Prostate gland (tissue), 2 donors: ENCODE data around the gene ADAT3. TPM values are rescaled to one million over a fixed set of nuclear protein-coding genes. Genes with fewer than 3 reads are reported as not detected.

Experiments used
- DNase-seq: peaks from one replicate; pipeline ENCODE4 v3.0.0-alpha.2; 2019; ENCODE audit warnings: low spot score
- H3K27ac ChIP-seq, 2 donors: fragments of 200-600 bp; sonication (generic); 2 replicates each; pipeline ENCODE4 v1.5.1; 2017 to 2019
- H3K27me3 ChIP-seq: fragments of 200-600 bp; sonication (generic); replicated peaks from 2 replicates; pipeline ENCODE4 v1.5.1; 2019; ENCODE audit not compliant: insufficient read depth
- H3K36me3 ChIP-seq, 2 donors: fragments of 200-600 bp; sonication (generic); 1 replicate in 1 of 2; 2 replicates in 1 of 2; pipeline versions ENCODE4 v1.5.1 to v1.8.1; 2017 to 2019
- H3K4me1 ChIP-seq: fragments of 200-600 bp; sonication (generic); replicated peaks from 2 replicates; pipeline ENCODE4 v1.5.1; 2019
- H3K4me3 ChIP-seq, 2 donors: fragments of 200-600 bp; sonication (generic); 2 replicates each; pipeline ENCODE4 v1.5.1; 2017 to 2019
- H3K9me3 ChIP-seq: fragments of 200-600 bp; sonication (generic); 2 replicates; pipeline ENCODE4 v1.5.1; 2017
- POLR2A ChIP-seq: fragments of 450-650 bp; IDR thresholded peaks from one replicate; pipeline ENCODE4 v1.6.1; 2016; ENCODE audit warnings: antibody characterized with exemption, mild to moderate bottlenecking
- POLR2AphosphoS5 ChIP-seq: sonication (generic); formaldehyde crosslinking; IDR thresholded peaks from one replicate; pipeline ENCODE4 v1.6.1; 2017; ENCODE audit warnings: antibody characterized with exemption
- WGBS: methylation state at CpG from one replicate; pipeline ENCODE4 v1.1.5; 2018; 5-methylcytosine and 5-hydroxymethylcytosine counted together
- intact Hi-C: fragments of 100-400 bp; cut with DNase I; formaldehyde crosslinking; loops from one replicate; pipeline ENCODE4 v1.14.2; 2022
- total RNA-seq, 2 donors: library from RNA; depleted of rRNA; stranded (reverse); fragments of >200 nt; gene quantifications; one replicate each; pipeline ENCODE4 v1.1.0, GENCODE V29; 2016
- TF ChIP-seq, protein P1 (sequence below), 4 experiments: fragments of 200-600 bp in 2 of 4; fragments of 450-650 bp in 2 of 4; sonication (generic) in 2 of 4; IDR thresholded peaks; 1 replicate in 3 of 4; 2 replicates in 1 of 4; pipeline ENCODE4 v1.5.1; 2016 to 2019; ENCODE audit warnings: antibody characterized with exemption in 4 of 4, mild to moderate bottlenecking in 2 of 4, moderate library complexity in 2 of 4

Gene ADAT3
- total RNA-seq, 2 donors from 2014 or later: 17.3 to 25.1 TPM

DNA sequence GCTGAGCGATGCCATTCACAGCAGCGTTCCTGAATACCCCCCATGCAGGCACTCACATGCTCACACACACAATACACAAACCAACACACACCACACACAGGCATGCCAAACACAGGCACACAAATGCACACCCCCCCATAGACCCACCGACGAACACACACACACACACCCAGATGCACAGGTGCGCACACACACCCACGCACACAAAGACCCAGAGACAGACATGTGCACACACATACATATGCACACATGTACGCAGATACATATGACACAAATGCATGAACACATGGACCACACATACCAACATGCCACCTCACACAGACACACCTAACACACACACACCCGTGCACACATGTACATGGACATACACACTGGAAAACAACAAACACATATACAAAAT lies 28.7 kb downstream of the ADAT3 start:
- TF ChIP-seq, protein P1, sequence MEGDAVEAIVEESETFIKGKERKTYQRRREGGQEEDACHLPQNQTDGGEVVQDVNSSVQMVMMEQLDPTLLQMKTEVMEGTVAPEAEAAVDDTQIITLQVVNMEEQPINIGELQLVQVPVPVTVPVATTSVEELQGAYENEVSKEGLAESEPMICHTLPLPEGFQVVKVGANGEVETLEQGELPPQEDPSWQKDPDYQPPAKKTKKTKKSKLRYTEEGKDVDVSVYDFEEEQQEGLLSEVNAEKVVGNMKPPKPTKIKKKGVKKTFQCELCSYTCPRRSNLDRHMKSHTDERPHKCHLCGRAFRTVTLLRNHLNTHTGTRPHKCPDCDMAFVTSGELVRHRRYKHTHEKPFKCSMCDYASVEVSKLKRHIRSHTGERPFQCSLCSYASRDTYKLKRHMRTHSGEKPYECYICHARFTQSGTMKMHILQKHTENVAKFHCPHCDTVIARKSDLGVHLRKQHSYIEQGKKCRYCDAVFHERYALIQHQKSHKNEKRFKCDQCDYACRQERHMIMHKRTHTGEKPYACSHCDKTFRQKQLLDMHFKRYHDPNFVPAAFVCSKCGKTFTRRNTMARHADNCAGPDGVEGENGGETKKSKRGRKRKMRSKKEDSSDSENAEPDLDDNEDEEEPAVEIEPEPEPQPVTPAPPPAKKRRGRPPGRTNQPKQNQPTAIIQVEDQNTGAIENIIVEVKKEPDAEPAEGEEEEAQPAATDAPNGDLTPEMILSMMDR (IDR thresholded peaks at IDR 0.05): no peak
- TF ChIP-seq POLR2AphosphoS5: no peak
- TF ChIP-seq POLR2A: no peak
- H3K4me1 ChIP-seq: no peaks in the 10 kb centered on the region
- H3K27ac ChIP-seq: no peak overlapping the region
- 92% methylated on average over 8 of the region's 8 CpGs for WGBS
- H3K4me3 ChIP-seq: no peak overlapping the region
- no peaks in the 10 kb centered on the region for H3K36me3 ChIP-seq
- no peak for DNase-seq
- intact Hi-C loops: no loop called here
- no peaks in the 10 kb centered on the region for H3K9me3 ChIP-seq
- H3K27me3 ChIP-seq: no peaks in the 10 kb centered on the region

DNA sequence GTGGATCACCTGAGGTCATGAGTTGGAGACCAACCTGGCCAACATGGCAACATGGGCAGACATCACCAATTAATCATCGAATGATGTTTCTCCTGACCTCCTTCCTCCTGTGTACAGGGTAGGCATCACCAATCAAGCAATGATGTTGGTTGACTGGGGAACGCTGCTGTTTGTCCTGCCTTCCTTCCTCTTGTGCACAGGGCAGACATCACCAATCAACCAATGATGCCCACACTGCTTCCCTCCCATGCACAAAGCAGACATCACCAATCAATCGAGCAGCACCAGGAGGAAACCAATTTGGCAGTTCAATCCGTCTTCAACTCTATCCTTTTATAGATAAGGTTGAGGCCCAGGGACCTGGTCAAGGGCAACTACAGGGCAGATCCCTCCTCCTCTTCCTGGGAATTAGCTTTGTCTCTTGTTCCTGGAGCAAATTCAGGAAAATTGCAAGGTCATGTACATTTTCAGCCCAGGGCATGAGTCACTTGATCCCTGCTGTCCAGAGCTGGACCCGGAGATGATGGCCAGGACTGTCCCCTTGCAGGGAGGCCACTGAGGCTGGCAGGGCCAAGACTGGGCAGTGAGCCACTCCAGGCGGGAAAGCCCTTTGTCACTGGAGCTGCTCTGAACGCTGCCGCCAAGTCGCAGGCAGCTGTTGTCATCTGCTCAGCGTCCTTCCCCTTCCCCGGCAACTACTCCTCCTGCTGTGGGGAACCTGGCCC lies 30.4 kb downstream of the ADAT3 start:
- Histone ChIP-seq H3K4me3 (no peak overlapping the region), H3K36me3 (no peaks in the 10 kb centered on the region), H3K27me3 (no peaks in the 10 kb centered on the region), H3K9me3 (no peaks in the 10 kb centered on the region), H3K27ac (peak overlapping the region in 1 of 2 donors; percentile 25), H3K4me1 (peaks cover 6% of the 10 kb centered on the region)
- TF ChIP-seq POLR2AphosphoS5: no peak
- TF ChIP-seq POLR2A: no peak
- TF ChIP-seq, protein P1 (IDR thresholded peaks at IDR 0.05): no peak
- intact Hi-C loops: no loop called here
- 47% methylated on average over 11 of the region's 11 CpGs for WGBS
- DNase-seq: no peak

DNA sequence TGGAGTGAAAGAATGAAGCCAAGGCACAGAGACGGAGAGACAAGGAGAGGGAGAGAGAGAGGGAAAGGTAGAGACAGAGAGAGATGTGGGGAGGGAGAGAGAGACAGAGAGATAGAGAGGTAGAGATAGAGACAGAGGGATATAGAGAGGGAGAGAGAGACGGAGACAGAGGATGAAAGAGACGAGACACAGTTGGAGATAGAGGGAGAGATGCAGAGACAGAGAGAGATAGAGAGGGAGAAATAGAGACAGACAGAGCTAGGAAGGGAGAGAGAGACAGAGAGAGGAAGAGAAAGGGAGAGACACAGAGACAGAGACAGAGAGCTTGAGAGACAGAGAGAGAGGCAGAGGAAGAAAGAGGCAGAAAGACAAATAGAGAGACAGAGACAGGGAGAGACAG lies 31.2 kb downstream of the ADAT3 start:
- WGBS: 77% methylated on average over 3 of the region's 3 CpGs
- Histone ChIP-seq H3K9me3 (no peaks in the 10 kb centered on the region), H3K27ac (peak overlapping the region in 1 of 2 donors; percentile 25), H3K36me3 (no peaks in the 10 kb centered on the region), H3K4me3 (no peak overlapping the region), H3K27me3 (no peaks in the 10 kb centered on the region), H3K4me1 (peaks cover 6% of the 10 kb centered on the region)
- DNase-seq: no peak
- TF ChIP-seq POLR2A (no peak), POLR2AphosphoS5 (no peak)
- TF ChIP-seq, protein P1 (IDR thresholded peaks at IDR 0.05): no peak
- intact Hi-C loops: no loop called here

DNA sequence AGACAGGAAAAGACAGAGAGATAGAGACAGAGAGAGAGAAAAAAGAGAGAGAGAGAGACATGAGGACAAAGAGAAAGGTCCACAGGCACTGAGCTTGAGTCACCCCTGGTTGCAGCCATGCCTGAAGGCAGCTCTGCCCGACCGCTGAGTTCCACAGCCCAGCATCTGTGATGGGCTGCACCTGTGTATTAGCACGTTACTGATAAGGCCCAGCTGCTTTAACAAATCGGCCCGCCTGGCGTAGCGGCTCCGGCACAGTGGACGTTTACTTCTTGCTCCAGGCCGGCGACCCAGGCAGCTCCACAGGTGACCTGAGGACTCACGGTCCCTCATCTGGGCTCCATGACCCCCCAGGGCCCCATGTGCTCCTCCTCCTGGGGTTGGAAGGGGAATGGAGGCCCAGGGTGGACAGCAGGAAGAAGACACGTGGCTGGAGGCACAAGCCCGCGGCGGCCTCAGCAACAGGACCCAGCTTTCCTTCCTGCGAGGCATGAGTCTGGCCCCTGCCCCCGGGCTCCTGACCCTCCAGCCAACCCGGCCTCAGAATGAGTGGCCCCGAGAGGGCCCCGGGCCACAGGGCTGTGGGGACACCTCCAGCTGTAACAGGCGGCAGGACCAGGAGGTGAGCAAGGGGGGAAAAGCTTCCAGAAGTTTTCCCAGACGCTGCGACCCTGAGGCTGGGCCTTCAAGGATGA lies 31.9 kb downstream of the ADAT3 start:
- WGBS: 89% methylated on average over 24 of the region's 24 CpGs

More for the DNA sequence above, 31.9 kb downstream of the ADAT3 start:
- Histone ChIP-seq H3K27me3 (no peaks in the 10 kb centered on the region), H3K4me3 (no peak overlapping the region), H3K4me1 (peaks cover 6% of the 10 kb centered on the region), H3K27ac (no peak overlapping the region), H3K36me3 (no peaks in the 10 kb centered on the region), H3K9me3 (no peaks in the 10 kb centered on the region)
- intact Hi-C loops: no loop called here
- no peak for DNase-seq
- TF ChIP-seq POLR2AphosphoS5 (no peak), POLR2A (no peak)
- TF ChIP-seq, protein P1 (IDR thresholded peaks at IDR 0.05): no peak
